Glutamatergic neuron (in vitro differentiated cells): ENCODE data around the gene ROBO4. TPM values are rescaled to one million over a fixed set of nuclear protein-coding genes. Genes with fewer than 3 reads are reported as not detected.

Source experiments
- DNase-seq: peaks from one replicate; pipeline ENCODE4 v3.0.0; 2022
- H3K27ac Mint-ChIP-seq: one replicate; pipeline ENCODE4 v1.8.0; 2020; ENCODE audit warnings: mild to moderate bottlenecking, mixed read lengths, inconsistent platforms; ENCODE audit not compliant: unreplicated experiment
- H3K27me3 Mint-ChIP-seq: one replicate; pipeline ENCODE4 v1.8.0; 2020; ENCODE audit warnings: mild to moderate bottlenecking, moderate library complexity, mixed read lengths, inconsistent platforms; ENCODE audit not compliant: unreplicated experiment
- H3K36me3 Mint-ChIP-seq: one replicate; pipeline ENCODE4 v1.8.0; 2020; ENCODE audit warnings: mild to moderate bottlenecking, mixed read lengths, inconsistent platforms; ENCODE audit not compliant: unreplicated experiment
- H3K4me1 Mint-ChIP-seq: one replicate; pipeline ENCODE4 v1.8.0; 2020; ENCODE audit warnings: mild to moderate bottlenecking, low read depth, mixed read lengths, inconsistent platforms; ENCODE audit not compliant: unreplicated experiment
- H3K4me3 Mint-ChIP-seq: one replicate; pipeline ENCODE4 v1.8.0; 2020; ENCODE audit warnings: mild to moderate bottlenecking, mixed read lengths, inconsistent platforms; ENCODE audit not compliant: unreplicated experiment
- H3K9me3 Mint-ChIP-seq: one replicate; pipeline ENCODE4 v1.8.0; 2020; ENCODE audit warnings: mild to moderate bottlenecking, moderate library complexity, mixed read lengths, inconsistent platforms; ENCODE audit not compliant: unreplicated experiment
- CTCF ChIP-seq: fragments of 200-600 bp; sonication (generic); IDR thresholded peaks from one replicate; pipeline ENCODE4 v1.5.0; 2021; ENCODE audit not compliant: partially characterized antibody, unreplicated experiment
- total RNA-seq: library from RNA; stranded (reverse); fragmentation: NEBNext Ultra II Directional; extraction: Animal tissue kit (Norgen Biotek cat#: 25700); gene quantifications from one replicate; pipeline ENCODE4 v1.2.1, GENCODE V29; 2021; ENCODE audit not compliant: unreplicated experiment

The ROBO4 gene
- total RNA-seq, 1 donor from 2014 or later, result not detected

- H3K4me1 Mint-ChIP-seq, result peaks cover 2% of the 10 kb centered on the region
- no peak for TF ChIP-seq CTCF
- H3K27ac Mint-ChIP-seq, result no peak overlapping the region
- H3K4me3 Mint-ChIP-seq, result no peak overlapping the region
- peaks cover 1% of the 10 kb centered on the region for H3K9me3 Mint-ChIP-seq
- no peak for DNase-seq
- peaks cover 10% of the 10 kb centered on the region for H3K27me3 Mint-ChIP-seq
- H3K36me3 Mint-ChIP-seq, result peaks cover 5% of the 10 kb centered on the region
Observed at GRCh38 chr11:124879493-124880289, 18.0 kb downstream of the ROBO4 start.

GRCh38 chr11:124878759-124879492 is 18.7 kb downstream of the ROBO4 start:
- Mint-ChIP-seq H3K9me3 (peaks cover 1% of the 10 kb centered on the region), H3K36me3 (peaks cover 5% of the 10 kb centered on the region), H3K27me3 (peaks cover 13% of the 10 kb centered on the region), H3K4me1 (peaks cover 6% of the 10 kb centered on the region), H3K4me3 (no peak overlapping the region), H3K27ac (no peak overlapping the region)
- DNase-seq, result no peak
- no peak for TF ChIP-seq CTCF

GRCh38 chr11:124877910-124878758 is 19.5 kb downstream of the ROBO4 start:
- TF ChIP-seq CTCF, result no peak
- peaks cover 1% of the 10 kb centered on the region for H3K9me3 Mint-ChIP-seq
- H3K4me1 Mint-ChIP-seq, result peaks cover 8% of the 10 kb centered on the region
- H3K4me3 Mint-ChIP-seq, result no peak overlapping the region
- DNase-seq, result no peak
- no peak overlapping the region for H3K27ac Mint-ChIP-seq
- peaks cover 5% of the 10 kb centered on the region for H3K36me3 Mint-ChIP-seq
- peaks cover 17% of the 10 kb centered on the region for H3K27me3 Mint-ChIP-seq

GRCh38 chr11:124877631-124877909 is 20.1 kb downstream of the ROBO4 start:
- no peak for DNase-seq
- Mint-ChIP-seq H3K36me3 (no peaks in the 10 kb centered on the region), H3K4me1 (peaks cover 6% of the 10 kb centered on the region), H3K9me3 (peaks cover 1% of the 10 kb centered on the region), H3K4me3 (no peak overlapping the region), H3K27ac (no peak overlapping the region), H3K27me3 (peaks cover 18% of the 10 kb centered on the region)
- no peak for TF ChIP-seq CTCF
